DND-41 (cell line): ENCODE results near the gene DOK4.

Experiments
- CTCF ChIP-seq: IDR thresholded peaks from 2 replicates; pipeline ENCODE4 v1.5.1; 2012; ENCODE audit warnings: borderline replicate concordance, low read length, moderate library complexity, mild to moderate bottlenecking; ENCODE audit not compliant: poor library complexity, severe bottlenecking; ENCODE audit errors: extremely low read depth
- EZH2 ChIP-seq: IDR thresholded peaks from 3 replicates; pipeline ENCODE4 v1.6.1; 2012; ENCODE audit warnings: borderline replicate concordance, low read depth, mild to moderate bottlenecking, moderate library complexity, low read length, inconsistent platforms; ENCODE audit not compliant: severe bottlenecking

DNA sequence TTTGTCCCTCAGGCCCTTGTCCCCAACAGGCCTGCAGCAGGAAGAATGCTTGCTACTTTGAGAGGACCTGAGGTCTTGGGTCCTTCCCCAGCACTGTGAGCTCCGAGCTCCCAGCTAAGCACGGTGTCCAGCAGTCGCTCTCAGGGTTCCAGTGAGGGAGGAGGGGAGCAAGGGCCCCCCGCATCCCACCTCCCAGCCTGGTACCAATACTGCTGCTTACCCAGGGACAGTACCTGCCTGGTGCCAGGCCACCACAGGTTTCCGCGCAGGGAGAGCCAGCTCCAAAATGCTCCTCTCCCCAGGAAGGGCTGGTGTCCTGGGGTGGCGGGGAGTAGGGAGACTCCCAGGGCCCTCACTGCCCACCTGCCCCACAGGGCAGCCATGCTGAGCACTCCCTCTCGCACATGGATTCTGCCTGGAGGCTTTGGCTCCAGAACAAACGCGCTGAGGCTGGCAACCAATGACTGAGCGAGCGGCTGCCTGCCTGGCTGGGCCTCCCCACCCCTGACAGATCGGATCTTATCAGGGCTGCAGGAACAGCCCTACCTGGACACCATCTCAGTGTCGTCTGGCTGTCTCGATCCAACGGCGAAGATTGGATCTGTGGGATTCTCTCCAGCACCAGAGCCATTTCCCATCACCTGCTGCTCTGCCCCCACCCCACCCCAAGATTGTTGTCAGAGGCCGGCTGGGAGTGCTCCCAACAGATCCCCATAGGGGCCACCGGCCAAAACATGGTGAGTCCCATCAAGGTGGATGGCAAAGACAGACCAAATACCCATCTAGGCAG, 2.4 kb downstream of the DOK4 start:
- TF ChIP-seq CTCF (no peak), EZH2 (no peak)
